HG03039 (cell line): ENCODE measurements around the gene KCNAB1.

Source experiments
- ATAC-seq: cut with Tn5 transposase; IDR thresholded peaks from one replicate; pipeline ENCODE4 v1.9.1; 2021; ENCODE audit warnings: mild to moderate bottlenecking, moderate library complexity; ENCODE audit not compliant: unreplicated experiment

Gene KCNAB1

DNA sequence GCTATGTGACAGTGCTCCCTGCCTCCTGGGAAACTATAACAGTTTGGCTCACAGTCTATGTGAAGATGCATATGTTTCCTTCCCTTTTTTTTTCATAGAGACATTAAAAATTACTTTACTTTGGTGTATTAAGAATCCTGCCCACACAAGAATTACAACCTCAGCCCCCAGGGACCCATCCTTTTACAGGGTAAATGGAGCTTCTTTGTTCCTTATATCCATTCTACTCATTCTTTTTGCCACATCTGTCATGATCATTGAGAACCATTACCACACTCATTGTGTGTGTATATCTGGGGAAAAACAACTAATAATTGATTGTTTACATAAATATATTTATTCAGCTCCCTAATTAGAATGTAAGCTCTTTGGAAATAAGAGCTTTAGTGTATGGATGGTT is 277.2 kb downstream of the KCNAB1 start:
- ATAC-seq = no peak

DNA sequence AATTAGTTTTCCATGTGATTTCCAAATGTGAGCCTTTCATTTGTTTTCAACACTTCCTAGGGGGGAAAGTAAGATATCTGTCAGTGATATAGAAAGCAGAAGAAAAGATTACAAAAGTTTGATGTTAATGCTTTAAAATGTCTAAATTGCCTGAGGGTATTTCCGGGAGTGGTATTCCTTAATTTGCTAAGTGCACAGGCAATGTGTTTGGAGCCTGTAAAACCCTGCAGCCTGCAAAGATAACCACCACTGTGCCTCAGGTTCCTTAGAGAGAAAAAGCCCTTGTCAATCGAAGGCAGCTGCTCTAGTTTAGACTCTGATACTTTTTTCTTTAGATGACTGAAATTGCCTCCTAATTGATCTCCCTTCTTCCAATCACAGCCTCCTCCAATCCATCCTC is 279.7 kb downstream of the KCNAB1 start:
- ATAC-seq = no peak

DNA sequence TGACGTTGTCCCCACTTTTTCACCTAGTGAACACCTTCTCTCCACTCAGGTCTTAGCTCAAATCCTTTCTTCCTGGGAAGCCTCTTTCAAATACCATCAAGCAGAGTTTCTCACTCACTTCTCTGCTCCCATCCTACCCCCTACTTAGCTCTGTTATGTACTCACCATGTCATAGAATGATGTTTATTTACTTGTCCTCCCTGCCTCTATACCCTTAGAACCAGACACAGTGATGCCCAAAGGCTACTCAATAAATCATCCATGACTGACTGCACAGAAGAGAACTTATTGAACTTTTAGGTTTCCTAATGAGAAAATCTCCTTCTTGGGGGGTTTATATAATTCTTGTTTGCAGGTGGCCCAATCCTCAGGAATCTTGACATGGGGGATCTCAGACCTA is 280.4 kb downstream of the KCNAB1 start:
- no peak for ATAC-seq

DNA sequence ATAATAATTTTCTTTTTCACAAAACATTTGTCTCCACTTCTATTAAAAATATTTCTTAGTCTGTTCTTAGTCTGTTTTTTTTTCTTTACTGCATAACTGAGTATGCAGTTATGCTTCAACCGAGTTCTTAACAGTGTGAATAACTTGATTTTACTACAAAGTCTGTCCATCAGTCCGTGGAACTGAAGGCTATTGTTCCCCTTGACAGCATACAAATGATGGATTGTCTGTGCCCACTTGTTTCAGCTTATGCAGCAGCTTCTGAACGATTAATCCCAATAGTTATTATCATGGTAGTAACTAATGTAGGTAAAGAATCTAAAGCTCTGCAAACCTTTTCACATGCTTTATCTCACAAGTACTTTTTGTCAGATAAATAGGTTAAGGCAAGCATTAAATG is 283.8 kb downstream of the KCNAB1 start:
- ATAC-seq = no peak

DNA sequence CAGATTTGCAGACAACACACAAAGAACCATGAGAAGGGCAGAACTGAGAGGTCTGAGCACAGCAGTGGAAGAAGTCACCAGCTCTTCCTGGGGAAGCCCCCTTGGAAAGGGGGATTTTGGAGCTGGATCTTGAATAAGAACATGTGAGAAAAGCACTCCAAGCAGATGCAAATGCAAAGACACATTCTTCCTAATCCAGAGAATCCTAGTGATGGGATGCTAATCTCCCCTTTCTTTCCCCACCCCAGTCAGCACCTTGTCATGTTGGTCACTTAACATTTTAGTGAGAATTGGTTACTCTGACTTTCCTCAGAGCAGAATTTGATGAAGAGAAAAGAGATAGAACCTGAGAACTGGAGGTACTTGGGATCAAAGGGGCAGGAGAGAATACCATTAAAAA is 286.0 kb downstream of the KCNAB1 start:
- ATAC-seq = no peak

DNA sequence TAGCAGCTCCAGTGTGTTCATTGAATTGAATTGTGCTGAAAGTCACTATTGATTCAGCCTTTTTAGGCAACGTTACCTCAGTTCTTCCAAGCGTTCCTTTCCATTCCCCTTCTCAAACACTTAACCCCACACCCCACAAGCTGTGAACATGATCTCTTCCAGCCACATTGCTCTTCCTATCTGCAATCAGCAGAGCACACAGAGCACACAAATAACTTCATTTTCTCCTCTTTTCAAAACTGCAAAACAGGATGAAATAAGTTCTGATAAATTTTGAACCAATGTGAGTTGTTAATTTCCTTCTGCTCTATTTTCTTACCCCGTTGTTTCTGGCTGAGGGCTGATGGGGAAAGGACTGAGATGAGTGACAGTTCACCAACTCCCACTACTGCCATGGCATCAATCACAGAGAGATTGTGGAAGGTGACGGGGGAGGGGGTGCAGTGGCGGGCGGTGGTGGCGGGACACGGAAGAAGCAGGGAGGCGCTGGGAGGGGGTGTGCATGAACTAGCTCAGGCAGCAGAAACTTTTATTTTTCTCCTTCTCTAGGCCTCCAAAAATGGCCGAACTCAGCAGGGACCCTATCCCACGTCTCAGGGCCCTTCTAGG is 287.3 kb downstream of the KCNAB1 start:
- ATAC-seq = no peak

DNA sequence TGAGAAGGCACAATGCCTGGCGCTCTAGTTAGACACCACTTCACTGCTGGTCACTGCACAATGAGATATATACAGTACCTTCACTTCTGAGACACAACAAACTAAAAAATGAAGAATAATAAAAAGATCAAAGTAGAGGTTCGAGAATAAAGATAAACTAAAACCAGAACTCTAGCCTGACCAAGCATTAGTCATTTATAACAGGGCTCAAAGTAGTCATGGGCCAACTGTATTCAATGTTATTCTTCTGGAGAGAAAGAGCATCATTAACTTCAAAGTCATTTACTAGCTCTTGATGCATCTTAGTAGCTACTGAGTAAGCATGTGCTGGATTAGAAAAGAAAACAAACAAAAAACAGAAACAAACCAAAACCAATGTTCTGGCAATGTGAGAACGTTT is 289.3 kb downstream of the KCNAB1 start:
- no peak for ATAC-seq

DNA sequence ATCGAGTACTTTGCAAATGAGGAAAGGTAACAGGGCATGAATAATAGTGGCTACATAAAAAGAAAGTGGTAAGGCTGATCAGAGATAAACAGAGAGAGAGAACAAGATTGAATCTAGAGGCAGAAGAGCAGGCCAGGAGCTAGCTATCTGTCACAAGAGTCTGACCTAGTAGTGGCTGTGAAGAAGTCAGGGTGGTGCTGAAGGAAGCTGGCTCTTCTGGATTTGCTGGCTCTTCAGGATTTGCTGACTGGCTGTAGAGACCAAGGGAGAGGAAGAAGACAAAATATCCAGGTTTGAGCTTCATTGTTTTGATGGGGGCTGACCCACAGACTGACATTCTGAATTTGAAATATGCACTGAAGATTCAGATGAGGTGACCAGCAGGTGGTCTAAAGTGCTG is 292.2 kb downstream of the KCNAB1 start:
- no peak for ATAC-seq

DNA sequence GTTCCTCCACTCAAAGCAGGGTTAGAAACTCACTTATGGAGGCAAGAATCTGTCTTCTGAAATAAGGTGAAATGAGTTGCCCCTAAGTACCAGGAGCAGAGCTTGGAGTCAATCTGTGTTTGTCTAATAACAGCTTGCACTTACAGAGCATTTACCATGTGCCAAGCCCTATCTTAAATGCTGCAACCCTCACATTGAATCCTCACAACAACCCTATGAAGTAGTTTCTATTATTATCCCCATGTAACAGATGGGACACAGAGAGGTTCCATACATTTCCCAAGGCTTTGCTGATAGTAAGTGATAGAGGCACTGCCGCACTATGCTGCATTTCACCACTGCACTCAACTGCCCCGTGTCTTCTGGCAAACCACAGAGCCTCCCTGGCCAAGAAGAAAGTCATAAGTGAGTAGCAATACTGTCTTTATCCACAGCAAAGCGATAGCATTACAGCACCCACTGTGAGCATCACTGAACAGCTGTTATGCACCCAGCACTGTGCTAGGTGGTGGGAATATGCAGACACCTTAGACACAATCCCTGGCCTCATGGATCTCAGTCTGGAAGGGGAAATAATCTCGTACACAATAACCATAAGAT is 293.0 kb downstream of the KCNAB1 start:
- no peak for ATAC-seq

DNA sequence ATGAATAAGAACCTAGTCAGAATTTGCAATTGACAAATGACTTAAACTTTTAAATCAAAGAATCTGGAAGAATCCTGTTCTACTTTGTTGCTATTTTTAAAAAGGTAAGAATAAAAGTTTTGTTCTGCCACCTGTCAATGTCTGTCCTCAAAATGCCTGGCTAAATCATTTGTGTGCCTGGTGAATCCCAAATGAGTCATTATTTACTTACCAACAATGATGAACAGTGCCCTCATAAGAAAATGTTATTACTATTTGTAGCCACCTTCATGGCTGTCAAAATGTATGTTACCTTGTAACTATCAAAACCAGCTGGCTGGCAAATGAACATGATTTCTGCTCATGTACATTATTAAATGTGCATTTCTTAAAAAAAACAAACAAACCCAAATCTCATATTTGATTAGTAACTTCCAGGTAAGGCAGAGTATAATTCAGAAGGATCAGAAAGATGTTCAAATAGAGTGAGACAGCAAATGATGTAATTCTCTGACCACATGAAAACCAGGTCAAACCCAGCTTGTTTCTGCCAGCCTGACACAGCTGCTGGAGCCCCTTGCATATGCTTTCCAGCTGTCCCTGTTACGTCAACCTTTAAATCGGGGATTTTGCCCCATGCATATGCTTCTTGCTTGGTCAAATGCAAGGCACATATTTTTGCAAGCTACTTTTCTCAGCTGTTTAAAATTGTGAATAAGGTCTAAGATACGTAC is 296.6 kb downstream of the KCNAB1 start:
- ATAC-seq = no peak

DNA sequence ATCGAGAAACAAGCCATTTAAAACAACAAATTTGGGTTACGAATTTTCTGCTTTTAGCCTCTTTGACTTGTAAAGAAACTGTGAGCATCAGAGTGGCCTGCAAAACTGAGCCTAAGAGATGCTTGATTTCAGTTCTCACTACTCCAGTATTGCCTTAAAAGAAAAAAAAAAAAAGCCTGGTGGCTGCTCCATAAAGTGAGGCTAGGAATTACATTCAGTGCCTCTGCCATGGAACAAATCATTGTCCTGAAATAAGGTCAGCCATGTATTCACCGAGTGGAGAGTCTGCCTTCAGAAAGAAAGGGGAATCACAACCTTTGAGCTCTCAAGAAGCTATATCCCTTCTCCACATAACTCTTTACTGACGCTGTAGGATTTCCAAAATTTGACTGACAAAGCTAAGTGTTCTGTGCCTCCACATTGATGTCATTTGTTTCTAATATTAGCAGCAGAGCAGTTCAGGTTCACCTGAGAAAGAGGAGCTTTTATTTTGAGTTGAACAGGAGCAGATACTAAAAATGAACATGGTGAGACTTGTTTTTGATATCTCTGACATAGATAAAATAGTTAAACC is 297.3 kb downstream of the KCNAB1 start:
- no peak for ATAC-seq

DNA sequence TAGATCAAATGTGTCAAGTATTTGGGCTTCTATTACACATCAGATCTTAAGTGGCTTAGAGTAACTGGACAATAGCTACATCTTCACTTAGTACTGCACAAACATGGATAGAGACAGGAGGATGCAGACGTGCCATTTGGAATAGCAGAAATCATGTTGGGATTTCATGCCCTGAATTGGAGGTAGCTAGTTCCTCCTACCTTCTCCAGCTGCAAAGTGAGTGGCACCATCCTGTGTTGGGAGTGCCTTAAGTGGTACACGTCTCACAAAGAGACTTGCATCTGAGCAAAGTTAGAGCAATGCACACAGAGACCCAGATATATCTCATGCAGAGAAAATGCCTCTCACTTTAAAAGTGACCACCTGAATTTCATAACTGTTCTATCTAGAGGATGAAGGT is 298.1 kb downstream of the KCNAB1 start:
- ATAC-seq = no peak

DNA sequence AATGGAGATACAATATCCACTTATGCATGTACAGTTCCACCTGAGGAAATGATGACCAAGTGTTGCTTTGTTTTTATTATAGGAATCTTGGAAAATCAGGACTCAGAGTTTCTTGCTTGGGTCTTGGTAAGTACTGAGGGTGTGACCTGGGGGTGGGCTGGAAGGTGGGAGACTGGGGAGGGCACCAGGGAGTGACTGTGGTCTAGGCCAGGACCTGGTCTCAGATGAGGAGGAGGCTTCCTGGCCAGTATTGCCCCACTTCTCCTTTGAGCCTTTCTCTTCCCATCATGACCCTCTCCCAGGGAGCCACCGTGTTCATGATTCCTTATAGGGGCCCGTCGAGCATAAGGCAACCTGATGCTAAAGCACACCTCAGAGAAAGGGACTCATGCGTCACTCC is 301.2 kb downstream of the KCNAB1 start:
- no peak for ATAC-seq

DNA sequence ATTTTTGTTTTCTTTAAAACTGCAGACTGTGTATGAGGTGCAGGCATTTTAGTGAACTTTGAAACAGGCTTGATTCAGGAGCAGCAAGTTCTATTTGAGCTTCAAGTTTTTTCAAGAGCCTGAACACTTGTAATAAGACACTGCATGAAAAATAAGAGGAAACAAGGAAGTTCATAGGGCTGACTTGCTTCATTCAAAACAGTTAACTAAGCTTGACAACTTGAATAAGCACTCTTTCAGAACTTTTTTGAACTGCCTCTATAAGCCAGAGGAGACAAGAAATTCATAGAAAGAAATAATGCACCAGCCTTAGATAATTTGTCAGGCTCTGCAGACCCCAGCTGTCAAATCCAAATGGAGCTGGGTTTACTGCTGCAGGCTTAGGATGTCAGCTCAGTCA is 304.4 kb downstream of the KCNAB1 start:
- ATAC-seq = no peak

DNA sequence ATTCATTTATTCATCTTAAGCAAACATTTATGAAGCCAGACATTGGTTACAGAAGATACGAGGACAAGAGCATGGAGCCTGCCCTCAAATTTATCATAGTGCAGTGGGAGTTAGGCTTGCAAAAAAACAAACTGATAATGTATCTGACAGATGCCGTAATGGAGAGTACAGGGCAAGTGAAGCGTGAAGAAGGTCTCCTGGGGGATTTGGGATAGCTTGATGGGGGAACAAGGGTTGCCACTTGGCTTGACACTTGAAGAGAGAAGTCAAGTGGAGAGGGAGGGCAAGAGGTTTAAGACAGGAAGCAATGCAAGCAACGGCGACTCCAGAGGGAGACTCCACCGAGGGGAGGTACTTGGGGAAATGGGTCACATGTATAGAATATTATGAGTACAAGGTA is 305.3 kb downstream of the KCNAB1 start:
- ATAC-seq = no peak

DNA sequence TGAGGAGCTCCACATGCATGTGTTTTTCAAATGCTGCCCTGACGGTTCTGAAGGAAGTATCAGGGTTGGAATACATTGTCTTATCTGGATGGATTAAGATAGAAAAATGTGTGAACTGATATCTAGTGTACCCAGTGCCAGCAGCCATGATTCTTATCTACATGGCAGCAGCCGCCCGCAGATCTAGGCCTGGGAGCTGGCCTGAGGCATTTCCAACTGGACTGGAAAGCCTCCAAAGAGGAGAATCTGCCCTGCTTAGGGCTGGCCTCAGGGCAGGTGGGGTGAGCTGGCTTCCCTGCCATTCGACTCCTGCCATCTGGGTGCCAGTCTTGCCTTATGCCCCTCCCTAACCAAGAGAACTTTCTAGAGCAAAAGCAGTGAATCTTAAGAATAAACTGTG is 308.7 kb downstream of the KCNAB1 start:
- ATAC-seq = no peak

DNA sequence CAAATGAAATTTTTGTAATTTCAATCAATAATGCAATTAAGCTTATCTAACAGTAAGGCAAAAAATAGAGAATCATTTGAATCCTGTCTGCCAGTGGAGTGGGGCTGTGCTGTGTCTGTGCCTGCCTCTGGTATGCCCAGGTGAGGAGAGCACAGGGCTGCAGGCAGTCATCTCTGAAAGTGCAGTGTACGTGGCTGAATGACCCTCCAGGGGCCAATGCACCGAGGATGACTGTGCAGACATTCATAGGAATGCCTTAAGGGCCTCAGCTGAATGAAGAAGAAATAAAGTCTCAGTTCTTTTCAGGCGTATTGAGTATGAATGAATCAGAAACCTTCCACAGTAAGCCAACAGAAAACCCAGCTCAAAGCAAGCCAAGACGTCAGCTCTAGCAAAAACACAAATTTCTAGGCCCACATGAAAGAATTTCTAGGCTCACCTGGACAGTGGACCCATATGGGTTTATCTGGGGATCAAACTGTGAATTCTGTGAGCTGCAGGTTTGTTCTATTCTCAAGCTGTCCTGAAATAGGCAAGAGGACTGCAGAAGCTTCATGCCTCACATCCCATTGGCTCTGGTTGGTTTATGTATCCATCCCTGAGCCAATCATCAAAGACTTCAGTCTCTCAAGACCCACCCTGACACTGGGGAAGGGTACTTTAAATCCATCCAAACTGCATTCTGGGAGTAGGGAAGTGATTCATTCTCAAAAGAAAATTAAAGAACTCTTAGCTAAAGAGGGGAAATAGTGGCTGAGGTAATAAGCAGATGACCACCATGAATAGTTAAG is 311.2 kb downstream of the KCNAB1 start:
- ATAC-seq = no peak

DNA sequence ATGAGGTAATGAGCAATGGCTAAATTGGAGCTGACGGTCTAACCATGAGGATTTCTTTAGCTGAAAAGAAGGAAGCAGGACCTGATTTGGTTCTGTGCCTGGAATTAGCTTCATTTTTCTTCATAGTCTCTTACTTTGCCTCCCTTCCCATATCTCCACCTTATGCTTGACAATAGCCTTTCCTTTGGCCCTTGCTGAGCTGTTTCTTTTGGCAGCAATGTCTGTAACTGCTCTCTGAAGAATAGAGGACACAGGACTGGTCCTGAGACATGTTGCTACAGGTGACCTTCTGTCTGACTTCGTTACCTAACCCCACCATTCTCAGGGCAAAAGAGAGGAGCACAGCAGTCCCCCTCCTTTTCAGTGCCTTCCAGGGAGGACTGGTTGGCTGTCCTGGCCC is 312.2 kb downstream of the KCNAB1 start:
- ATAC-seq = no peak

DNA sequence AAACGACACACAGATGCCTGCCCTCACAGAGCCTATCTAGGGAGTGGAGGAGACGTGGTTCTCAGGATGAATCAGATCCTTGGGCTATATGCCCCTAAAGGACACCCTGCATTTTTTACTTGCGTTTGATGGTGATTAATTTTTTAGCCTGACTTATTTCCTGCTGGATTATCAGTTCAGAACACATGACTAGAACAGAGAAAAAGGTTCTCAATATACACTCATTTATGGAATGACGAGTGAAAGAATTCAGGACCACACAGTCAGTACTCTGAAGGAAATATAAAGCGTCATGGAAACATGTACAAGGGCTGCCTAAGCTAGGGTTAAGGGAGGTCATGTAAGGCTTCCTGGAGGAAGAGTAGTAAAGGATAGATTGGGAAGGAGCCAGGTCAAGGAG is 312.8 kb downstream of the KCNAB1 start:
- no peak for ATAC-seq

DNA sequence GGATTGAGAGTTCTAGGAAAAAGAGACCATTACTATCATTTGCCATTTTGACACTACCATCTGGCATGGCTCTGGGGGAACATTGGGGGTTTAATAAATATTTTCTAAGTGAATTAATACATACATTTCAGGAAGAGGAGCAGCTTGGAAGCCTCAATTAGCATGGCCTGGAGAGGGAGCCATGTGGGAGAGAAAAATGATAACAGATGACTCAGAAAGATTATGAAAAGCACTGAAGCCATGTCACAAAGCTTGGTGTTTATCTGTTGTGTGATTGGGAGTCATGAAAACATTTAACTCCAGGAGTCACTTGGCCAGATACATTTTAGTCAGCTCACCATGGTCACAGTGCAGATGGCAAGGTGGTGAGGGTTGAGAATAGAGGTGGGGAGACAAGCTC is 313.5 kb downstream of the KCNAB1 start:
- ATAC-seq = no peak

DNA sequence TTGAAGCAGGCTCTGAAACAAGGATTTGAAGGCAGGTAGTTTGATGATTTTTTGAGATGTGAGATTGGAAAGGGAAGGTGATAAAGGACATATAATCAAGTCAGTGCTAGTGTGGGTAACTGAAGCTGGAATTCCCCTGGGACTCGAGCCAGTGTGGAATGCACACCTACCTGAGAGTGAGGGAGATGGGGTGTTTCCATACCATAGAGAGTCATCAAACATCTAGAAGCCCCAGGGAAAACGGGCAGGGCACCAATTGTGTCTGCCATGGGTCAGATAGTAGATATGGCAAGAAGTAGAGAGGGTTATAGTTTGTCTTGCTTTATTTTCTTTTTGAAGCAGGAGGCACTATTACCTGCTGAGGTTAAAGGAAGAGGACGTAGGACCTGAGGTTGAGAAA is 314.5 kb downstream of the KCNAB1 start:
- ATAC-seq = no peak

DNA sequence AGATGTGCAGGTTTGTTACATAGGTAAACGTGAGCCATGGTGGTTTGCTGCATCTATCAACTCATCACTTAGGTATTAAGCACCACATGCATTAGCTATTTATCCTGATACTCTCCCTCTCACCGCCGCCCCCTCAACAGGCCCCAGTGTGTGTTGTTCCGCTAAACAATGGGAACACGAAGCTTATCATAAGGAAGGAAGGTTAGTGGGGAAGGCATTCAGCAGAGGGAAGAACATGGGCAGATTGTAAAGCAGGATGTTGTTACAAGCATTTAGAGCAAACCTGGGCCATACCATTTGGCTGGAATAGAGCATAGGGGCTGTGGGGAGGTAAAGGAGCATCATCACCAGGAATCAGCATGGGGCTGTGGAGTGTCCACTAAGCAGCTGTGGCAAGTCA is 322.7 kb downstream of the KCNAB1 start:
- ATAC-seq = no peak
